OCI-LY3 (cell line): ENCODE data around the gene SORBS1.

ENCODE experiments used
- H2AFZ ChIP-seq: fragments of 200-600, 300-600 bp; shearing (Covaris generic); 2 replicates; pipeline ENCODE4 v1.6.0; 2014; ENCODE audit warnings: antibody characterized with exemption, low read depth, low read length
- H3K27ac ChIP-seq: fragments of 200-600, 300-600 bp; sonication (generic); 2 replicates; pipeline ENCODE4 v1.5.1; 2014; ENCODE audit warnings: mild to moderate bottlenecking, low read length, moderate library complexity, mixed read lengths
- H3K27me3 ChIP-seq: fragments of 200-600, 300-600 bp; sonication (generic); 2 replicates; pipeline ENCODE4 v1.6.1; 2014; ENCODE audit warnings: low read depth, low read length, mixed read lengths
- H3K36me3 ChIP-seq: fragments of 200-600, 300-600 bp; sonication (generic); replicated peaks from 2 replicates; pipeline ENCODE3; 2014; ENCODE audit warnings: low read depth, low read length, mixed read lengths
- H3K4me1 ChIP-seq: fragments of 300-600, 200-600 bp; sonication (generic); 2 replicates; pipeline ENCODE4 v1.6.1; 2014; ENCODE audit warnings: low read length, mixed read lengths
- H3K4me2 ChIP-seq: fragments of 200-600, 300-600 bp; sonication (generic); 2 replicates; pipeline ENCODE4 v1.6.1; 2014; ENCODE audit warnings: low read length, mixed read lengths
- H3K4me3 ChIP-seq: fragments of 300-600, 200-600 bp; sonication (generic); 2 replicates; pipeline ENCODE4 v1.5.1; 2014; ENCODE audit warnings: antibody characterized with exemption, mild to moderate bottlenecking, low read length, moderate library complexity
- H3K79me2 ChIP-seq: fragments of 300-600, 200-600 bp; shearing (Covaris generic); 2 replicates; pipeline ENCODE4 v1.6.1; 2014; ENCODE audit warnings: mild to moderate bottlenecking, low read length, mixed read lengths
- H3K9ac ChIP-seq: fragments of 300-600, 200-600 bp; shearing (Covaris generic); 2 replicates; pipeline ENCODE4 v1.6.0; 2014; ENCODE audit warnings: mild to moderate bottlenecking, low read length, moderate library complexity
- H3K9me3 ChIP-seq: fragments of 200-600, 300-600 bp; shearing (Covaris generic); 2 replicates; pipeline ENCODE4 v1.6.1; 2014; ENCODE audit warnings: low read length, mixed read lengths; ENCODE audit not compliant: insufficient read depth
- H4K20me1 ChIP-seq: fragments of 200-600, 300-600 bp; sonication (generic); 2 replicates; pipeline ENCODE4 v1.6.1; 2016; ENCODE audit warnings: low read length, mixed read lengths; ENCODE audit not compliant: insufficient read depth
- EZH2phosphoT487 ChIP-seq: fragments of 200-600 bp; shearing (Covaris generic); IDR thresholded peaks from 2 replicates; pipeline ENCODE4 v1.6.1; 2018; ENCODE audit warnings: antibody characterized with exemption, mixed run types, low read depth
- TF ChIP-seq, protein P1 (sequence below): fragments of 200-600, 300-600 bp; sonication (generic); IDR thresholded peaks from 2 replicates; pipeline ENCODE4 v1.5.1; 2014; ENCODE audit warnings: antibody characterized with exemption, low read length, low read depth

SORBS1 gene

GRCh38 chr10:95403700-95404461 is 157.3 kb downstream of the SORBS1 start:
- Histone ChIP-seq H2AFZ (no peak overlapping the region), H3K9me3 (no peaks in the 10 kb centered on the region), H3K4me1 (no peaks in the 10 kb centered on the region), H3K79me2 (no peaks in the 10 kb centered on the region), H3K4me2 (no peak overlapping the region), H3K4me3 (no peak overlapping the region), H4K20me1 (no peaks in the 10 kb centered on the region), H3K36me3 (no peaks in the 10 kb centered on the region), H3K9ac (no peak overlapping the region), H3K27ac (no peak overlapping the region), H3K27me3 (no peaks in the 10 kb centered on the region)
- TF ChIP-seq, protein P1, sequence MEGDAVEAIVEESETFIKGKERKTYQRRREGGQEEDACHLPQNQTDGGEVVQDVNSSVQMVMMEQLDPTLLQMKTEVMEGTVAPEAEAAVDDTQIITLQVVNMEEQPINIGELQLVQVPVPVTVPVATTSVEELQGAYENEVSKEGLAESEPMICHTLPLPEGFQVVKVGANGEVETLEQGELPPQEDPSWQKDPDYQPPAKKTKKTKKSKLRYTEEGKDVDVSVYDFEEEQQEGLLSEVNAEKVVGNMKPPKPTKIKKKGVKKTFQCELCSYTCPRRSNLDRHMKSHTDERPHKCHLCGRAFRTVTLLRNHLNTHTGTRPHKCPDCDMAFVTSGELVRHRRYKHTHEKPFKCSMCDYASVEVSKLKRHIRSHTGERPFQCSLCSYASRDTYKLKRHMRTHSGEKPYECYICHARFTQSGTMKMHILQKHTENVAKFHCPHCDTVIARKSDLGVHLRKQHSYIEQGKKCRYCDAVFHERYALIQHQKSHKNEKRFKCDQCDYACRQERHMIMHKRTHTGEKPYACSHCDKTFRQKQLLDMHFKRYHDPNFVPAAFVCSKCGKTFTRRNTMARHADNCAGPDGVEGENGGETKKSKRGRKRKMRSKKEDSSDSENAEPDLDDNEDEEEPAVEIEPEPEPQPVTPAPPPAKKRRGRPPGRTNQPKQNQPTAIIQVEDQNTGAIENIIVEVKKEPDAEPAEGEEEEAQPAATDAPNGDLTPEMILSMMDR = no peak
- TF ChIP-seq EZH2phosphoT487 = no peak

GRCh38 chr10:95401704-95402469 is 159.3 kb downstream of the SORBS1 start:
- Histone ChIP-seq H3K4me1 (no peaks in the 10 kb centered on the region), H3K9me3 (no peaks in the 10 kb centered on the region), H4K20me1 (no peaks in the 10 kb centered on the region), H3K4me3 (no peak overlapping the region), H3K9ac (no peak overlapping the region), H2AFZ (no peak overlapping the region), H3K36me3 (no peaks in the 10 kb centered on the region), H3K79me2 (no peaks in the 10 kb centered on the region), H3K27ac (no peak overlapping the region), H3K27me3 (no peaks in the 10 kb centered on the region), H3K4me2 (no peak overlapping the region)
- TF ChIP-seq EZH2phosphoT487 = no peak
- TF ChIP-seq, protein P1 = no peak

- H3K79me2 ChIP-seq = no peaks in the 10 kb centered on the region
- H3K36me3 ChIP-seq = no peaks in the 10 kb centered on the region
- H3K9ac ChIP-seq = no peak overlapping the region
- no peaks in the 10 kb centered on the region for H4K20me1 ChIP-seq
- H3K4me2 ChIP-seq = no peak overlapping the region
- H3K4me3 ChIP-seq = no peak overlapping the region
- H3K9me3 ChIP-seq = no peaks in the 10 kb centered on the region
- no peaks in the 10 kb centered on the region for H3K4me1 ChIP-seq
- TF ChIP-seq, protein P1 = no peak
- no peaks in the 10 kb centered on the region for H3K27me3 ChIP-seq
- no peak overlapping the region for H3K27ac ChIP-seq
- no peak overlapping the region for H2AFZ ChIP-seq
These were observed 160.4 kb downstream of the SORBS1 start for GRCh38 chr10:95400787-95401186.

GRCh38 chr10:95399183-95399582 is 162.0 kb downstream of the SORBS1 start:
- Histone ChIP-seq H3K27me3 (peaks cover 6% of the 10 kb centered on the region; the same call in 1 of the 2 replicates), H3K9ac (no peak overlapping the region), H3K9me3 (no peaks in the 10 kb centered on the region), H4K20me1 (no peaks in the 10 kb centered on the region), H2AFZ (no peak overlapping the region), H3K4me3 (no peak overlapping the region), H3K79me2 (no peaks in the 10 kb centered on the region), H3K27ac (no peak overlapping the region), H3K36me3 (no peaks in the 10 kb centered on the region), H3K4me1 (no peaks in the 10 kb centered on the region), H3K4me2 (no peak overlapping the region)
- TF ChIP-seq, protein P1 = no peak
- no peak for TF ChIP-seq EZH2phosphoT487
